Astrocyte (in vitro differentiated cells and primary cell): Measurements from ENCODE around the gene KCNG2.

Source experiments
- EZH2 ChIP-seq: IDR thresholded peaks from 2 replicates; pipeline ENCODE4 v1.6.1; 2012; ENCODE audit warnings: mild to moderate bottlenecking, low read length, inconsistent platforms; ENCODE audit not compliant: insufficient read depth
- TF ChIP-seq, protein P1 (sequence below): IDR thresholded peaks from 2 replicates; pipeline ENCODE4 v1.5.1; 2011; ENCODE audit warnings: low read depth, mild to moderate bottlenecking, inconsistent platforms, low read length, moderate library complexity; ENCODE audit not compliant: insufficient read depth

GRCh38 chr18:79815657-79816056, 17.9 kb downstream of the KCNG2 start:
- TF ChIP-seq, protein P1, sequence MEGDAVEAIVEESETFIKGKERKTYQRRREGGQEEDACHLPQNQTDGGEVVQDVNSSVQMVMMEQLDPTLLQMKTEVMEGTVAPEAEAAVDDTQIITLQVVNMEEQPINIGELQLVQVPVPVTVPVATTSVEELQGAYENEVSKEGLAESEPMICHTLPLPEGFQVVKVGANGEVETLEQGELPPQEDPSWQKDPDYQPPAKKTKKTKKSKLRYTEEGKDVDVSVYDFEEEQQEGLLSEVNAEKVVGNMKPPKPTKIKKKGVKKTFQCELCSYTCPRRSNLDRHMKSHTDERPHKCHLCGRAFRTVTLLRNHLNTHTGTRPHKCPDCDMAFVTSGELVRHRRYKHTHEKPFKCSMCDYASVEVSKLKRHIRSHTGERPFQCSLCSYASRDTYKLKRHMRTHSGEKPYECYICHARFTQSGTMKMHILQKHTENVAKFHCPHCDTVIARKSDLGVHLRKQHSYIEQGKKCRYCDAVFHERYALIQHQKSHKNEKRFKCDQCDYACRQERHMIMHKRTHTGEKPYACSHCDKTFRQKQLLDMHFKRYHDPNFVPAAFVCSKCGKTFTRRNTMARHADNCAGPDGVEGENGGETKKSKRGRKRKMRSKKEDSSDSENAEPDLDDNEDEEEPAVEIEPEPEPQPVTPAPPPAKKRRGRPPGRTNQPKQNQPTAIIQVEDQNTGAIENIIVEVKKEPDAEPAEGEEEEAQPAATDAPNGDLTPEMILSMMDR = no peak
- TF ChIP-seq EZH2 = no peak
